Measurements from ENCODE around the gene LAMC1.

DNA sequence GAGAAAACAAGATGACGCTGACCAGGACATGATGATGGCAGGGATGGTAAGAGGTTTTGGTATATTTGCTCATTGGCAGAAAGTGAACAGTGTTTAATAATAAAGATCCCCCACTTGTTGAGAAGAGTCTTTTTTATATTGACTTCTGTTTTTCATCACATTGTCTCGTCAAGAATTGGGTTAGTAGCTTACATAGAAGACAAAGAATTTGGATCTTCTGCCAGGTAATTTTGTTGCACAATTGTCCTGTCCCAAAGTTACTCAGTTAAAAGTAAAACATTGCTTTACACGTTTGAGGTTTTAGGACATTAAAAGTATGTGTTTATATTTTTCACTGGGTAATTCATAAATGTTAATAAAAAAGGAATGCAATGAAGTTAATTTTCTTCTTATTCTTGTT lies 114.6 kb downstream of the LAMC1 start:
- TF ChIP-seq, protein P1, sequence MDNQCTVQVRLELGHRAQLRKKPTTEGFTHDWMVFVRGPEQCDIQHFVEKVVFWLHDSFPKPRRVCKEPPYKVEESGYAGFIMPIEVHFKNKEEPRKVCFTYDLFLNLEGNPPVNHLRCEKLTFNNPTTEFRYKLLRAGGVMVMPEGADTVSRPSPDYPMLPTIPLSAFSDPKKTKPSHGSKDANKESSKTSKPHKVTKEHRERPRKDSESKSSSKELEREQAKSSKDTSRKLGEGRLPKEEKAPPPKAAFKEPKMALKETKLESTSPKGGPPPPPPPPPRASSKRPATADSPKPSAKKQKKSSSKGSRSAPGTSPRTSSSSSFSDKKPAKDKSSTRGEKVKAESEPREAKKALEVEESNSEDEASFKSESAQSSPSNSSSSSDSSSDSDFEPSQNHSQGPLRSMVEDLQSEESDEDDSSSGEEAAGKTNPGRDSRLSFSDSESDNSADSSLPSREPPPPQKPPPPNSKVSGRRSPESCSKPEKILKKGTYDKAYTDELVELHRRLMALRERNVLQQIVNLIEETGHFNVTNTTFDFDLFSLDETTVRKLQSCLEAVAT (IDR thresholded peaks at IDR 0.05): no peak
- TF ChIP-seq, protein P2, sequence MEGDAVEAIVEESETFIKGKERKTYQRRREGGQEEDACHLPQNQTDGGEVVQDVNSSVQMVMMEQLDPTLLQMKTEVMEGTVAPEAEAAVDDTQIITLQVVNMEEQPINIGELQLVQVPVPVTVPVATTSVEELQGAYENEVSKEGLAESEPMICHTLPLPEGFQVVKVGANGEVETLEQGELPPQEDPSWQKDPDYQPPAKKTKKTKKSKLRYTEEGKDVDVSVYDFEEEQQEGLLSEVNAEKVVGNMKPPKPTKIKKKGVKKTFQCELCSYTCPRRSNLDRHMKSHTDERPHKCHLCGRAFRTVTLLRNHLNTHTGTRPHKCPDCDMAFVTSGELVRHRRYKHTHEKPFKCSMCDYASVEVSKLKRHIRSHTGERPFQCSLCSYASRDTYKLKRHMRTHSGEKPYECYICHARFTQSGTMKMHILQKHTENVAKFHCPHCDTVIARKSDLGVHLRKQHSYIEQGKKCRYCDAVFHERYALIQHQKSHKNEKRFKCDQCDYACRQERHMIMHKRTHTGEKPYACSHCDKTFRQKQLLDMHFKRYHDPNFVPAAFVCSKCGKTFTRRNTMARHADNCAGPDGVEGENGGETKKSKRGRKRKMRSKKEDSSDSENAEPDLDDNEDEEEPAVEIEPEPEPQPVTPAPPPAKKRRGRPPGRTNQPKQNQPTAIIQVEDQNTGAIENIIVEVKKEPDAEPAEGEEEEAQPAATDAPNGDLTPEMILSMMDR (IDR thresholded peaks at IDR 0.05 in 2 of 3, conservative IDR thresholded peaks at IDR 0.05 in 1 of 3; ENCODE audit: control insufficient read depth in 2 of 3, extremely low read depth in 1 of 3, insufficient read depth in 1 of 3, low read depth in 3 of 3, low read length in 3 of 3): no peak
- TF ChIP-seq POLR2A (IDR thresholded peaks at IDR 0.05; ENCODE audit: low read depth, low read length) (no peak), POLR2AphosphoS5 (IDR thresholded peaks at IDR 0.05; ENCODE audit: low read length) (no peak), SMC3 (IDR thresholded peaks at IDR 0.05; ENCODE audit: borderline replicate concordance, low read length) (no peak), EP300 (IDR thresholded peaks at IDR 0.05; ENCODE audit: borderline replicate concordance in 1 of 2, control insufficient read depth in 1 of 2, low read depth in 2 of 2, low read length in 2 of 2) (no peak)
